HUES64 (cell line): ENCODE results near the gene CNBP.
"Not testable (repeated sequence)": the region's sequence is repeated elsewhere in the genome, so short reads cannot be mapped to it uniquely, and the experiment has no call there.

ENCODE experiments used
- H3K27ac ChIP-seq: 2 replicates; pipeline ENCODE4 v1.7.0; 2013; ENCODE audit warnings: low read depth, low read length, inconsistent platforms
- H3K27me3 ChIP-seq: 2 replicates; pipeline ENCODE4 v1.6.1; 2013; ENCODE audit warnings: mild to moderate bottlenecking, low read length; ENCODE audit not compliant: insufficient read depth
- H3K36me3 ChIP-seq: 2 replicates; pipeline ENCODE4 v1.6.1; 2013; ENCODE audit warnings: mild to moderate bottlenecking, low read length; ENCODE audit not compliant: insufficient read depth
- H3K4me1 ChIP-seq: 2 replicates; pipeline ENCODE4 v1.6.1; 2013; ENCODE audit warnings: mild to moderate bottlenecking, low read length, moderate library complexity; ENCODE audit not compliant: insufficient read depth
- H3K4me3 ChIP-seq: 2 replicates; pipeline ENCODE4 v1.5.1; 2013; ENCODE audit warnings: mild to moderate bottlenecking, low read length, moderate library complexity
- H3K9ac ChIP-seq: 2 replicates; pipeline ENCODE4 v1.6.1; 2013; ENCODE audit warnings: mild to moderate bottlenecking, low read depth, low read length
- H3K9me3 ChIP-seq: 2 replicates; pipeline ENCODE4 v1.6.1; 2013; ENCODE audit warnings: low read depth, low read length; ENCODE audit not compliant: insufficient read depth
- whole genome bisulfite sequencing: fragments of 150-250, 120-280 bp; methylation state at CpG from one replicate; pipeline ENCODE4 v1.1.7; 2013; ENCODE audit warnings: missing lambda C conversion rate; 5-methylcytosine and 5-hydroxymethylcytosine counted together

The CNBP gene

DNA sequence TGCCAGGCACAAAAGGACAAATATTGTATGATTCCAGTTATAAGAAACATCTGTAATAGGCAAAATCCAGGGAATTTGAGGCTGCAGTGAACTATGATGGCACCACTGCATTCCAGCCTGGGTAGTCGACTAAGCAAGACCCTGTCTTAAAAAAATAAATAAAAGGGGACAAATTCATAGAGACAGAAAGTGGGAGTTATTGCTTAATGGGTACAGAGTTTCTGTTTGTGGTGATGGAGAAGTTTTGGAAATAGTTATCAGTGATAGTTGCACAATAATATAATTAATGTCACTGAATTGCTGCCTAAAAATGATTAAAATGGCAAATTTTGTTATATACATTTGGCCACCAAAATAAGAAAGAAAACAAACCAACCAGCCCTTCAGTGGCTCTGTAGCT lies 27.6 kb upstream of the CNBP start:
- no peaks in the 10 kb centered on the region for H3K4me1 ChIP-seq
- WGBS, result 92% methylated on average over 1 of the region's 1 CpG
- H3K4me3 ChIP-seq, result no peak overlapping the region
- H3K9me3 ChIP-seq, result no peaks in the 10 kb centered on the region
- H3K36me3 ChIP-seq, result no peaks in the 10 kb centered on the region
- H3K27me3 ChIP-seq, result no peaks in the 10 kb centered on the region
- no peak overlapping the region for H3K27ac ChIP-seq
- H3K9ac ChIP-seq, result no peak overlapping the region

DNA sequence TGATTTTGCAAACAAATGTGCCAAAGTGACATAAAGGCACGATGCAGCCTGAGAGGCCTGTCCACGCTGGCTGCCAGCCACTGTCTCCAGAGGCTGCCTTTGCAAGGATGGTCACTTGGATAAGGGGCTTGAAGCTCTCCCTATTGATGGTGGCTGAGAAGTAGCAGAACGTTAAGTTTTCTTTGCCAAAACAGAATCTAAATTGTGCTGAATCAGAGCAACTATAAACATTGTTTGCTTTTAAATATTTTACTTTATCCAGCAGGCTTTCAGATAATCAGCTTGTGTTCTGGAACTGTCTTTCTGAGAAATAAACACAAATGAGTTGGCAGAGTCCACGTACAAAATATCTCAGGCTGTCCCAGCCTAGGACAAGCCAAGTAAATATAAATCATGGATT lies 23.8 kb upstream of the CNBP start:
- Histone ChIP-seq H3K4me3 (no peak overlapping the region), H3K27me3 (no peaks in the 10 kb centered on the region), H3K4me1 (no peaks in the 10 kb centered on the region), H3K27ac (no peak overlapping the region), H3K9ac (no peak overlapping the region), H3K9me3 (no peaks in the 10 kb centered on the region), H3K36me3 (no peaks in the 10 kb centered on the region)
- 90% methylated on average over 4 of the region's 4 CpGs for WGBS

GRCh38 chr3:129205109-129205832 lies 21.6 kb upstream of the CNBP start:
- Histone ChIP-seq H3K9ac (no peak overlapping the region), H3K4me1 (no peaks in the 10 kb centered on the region), H3K27me3 (no peaks in the 10 kb centered on the region), H3K9me3 (no peaks in the 10 kb centered on the region), H3K4me3 (no peak overlapping the region), H3K36me3 (no peaks in the 10 kb centered on the region), H3K27ac (no peak overlapping the region)
- WGBS, result 93% methylated on average over 8 of the region's 8 CpGs

GRCh38 chr3:129204473-129204872 lies 20.8 kb upstream of the CNBP start:
- H3K27me3 ChIP-seq, result no peaks in the 10 kb centered on the region
- H3K27ac ChIP-seq, result no peak overlapping the region
- WGBS, result 88% methylated on average over 1 of the region's 2 CpGs
- H3K9me3 ChIP-seq, result no peaks in the 10 kb centered on the region
- no peaks in the 10 kb centered on the region for H3K36me3 ChIP-seq
- H3K4me3 ChIP-seq, result no peak overlapping the region
- H3K4me1 ChIP-seq, result no peaks in the 10 kb centered on the region
- no peak overlapping the region for H3K9ac ChIP-seq

GRCh38 chr3:129199366-129199765 lies 15.7 kb upstream of the CNBP start:
- no peaks in the 10 kb centered on the region for H3K27me3 ChIP-seq
- WGBS, result 98% methylated on average over 8 of the region's 8 CpGs
- no peaks in the 10 kb centered on the region for H3K9me3 ChIP-seq
- H3K9ac ChIP-seq, result no peak overlapping the region
- no peak overlapping the region for H3K4me3 ChIP-seq
- H3K4me1 ChIP-seq, result no peaks in the 10 kb centered on the region
- no peaks in the 10 kb centered on the region for H3K36me3 ChIP-seq
- H3K27ac ChIP-seq, result no peak overlapping the region

DNA sequence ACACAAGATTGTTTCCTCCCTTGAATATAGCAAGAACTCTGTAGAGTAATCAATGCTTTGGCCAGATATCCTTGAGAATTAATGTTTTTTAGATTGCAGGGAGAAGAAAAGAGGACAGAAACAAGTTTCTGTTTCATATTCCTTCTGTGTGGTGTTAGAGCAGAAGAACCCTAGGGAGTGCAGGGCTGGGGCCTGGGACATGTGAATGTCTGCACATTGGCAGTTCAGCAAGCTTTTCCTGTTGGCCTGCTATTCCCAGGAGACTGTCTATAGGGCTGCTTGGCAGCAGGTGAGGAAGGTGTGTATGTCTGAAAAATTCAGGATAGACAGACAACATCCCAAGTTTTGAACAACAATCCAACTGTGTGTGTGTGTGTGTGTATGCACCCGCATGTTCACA lies 13.6 kb upstream of the CNBP start:
- no CpG with 5 or more reads among the region's 1 CpG for WGBS
- Histone ChIP-seq H3K4me1 (no peaks in the 10 kb centered on the region), H3K4me3 (no peak overlapping the region), H3K9ac (no peak overlapping the region), H3K9me3 (no peaks in the 10 kb centered on the region), H3K27ac (no peak overlapping the region), H3K36me3 (no peaks in the 10 kb centered on the region), H3K27me3 (no peaks in the 10 kb centered on the region)

DNA sequence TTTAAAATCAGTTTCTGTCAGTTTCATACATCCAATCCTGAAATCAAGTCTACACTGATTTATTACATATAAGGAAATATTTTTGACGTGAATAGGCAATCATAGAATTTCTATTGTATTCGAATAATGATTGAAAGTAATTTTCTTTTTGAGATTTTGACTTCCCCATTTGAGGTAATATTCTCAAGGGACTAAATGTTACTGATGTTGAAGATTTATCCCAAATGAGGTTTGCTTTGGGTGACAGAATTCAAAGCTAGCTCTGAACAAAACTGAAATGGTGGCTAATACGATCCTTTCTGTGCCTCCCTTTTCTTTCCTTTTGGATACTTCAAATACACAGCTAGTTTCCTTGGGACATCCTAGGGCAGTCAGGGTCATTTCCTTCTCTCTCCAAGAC lies 12.9 kb upstream of the CNBP start:
- Histone ChIP-seq H3K4me3 (no peak overlapping the region), H3K4me1 (no peaks in the 10 kb centered on the region), H3K9me3 (no peaks in the 10 kb centered on the region), H3K36me3 (no peaks in the 10 kb centered on the region), H3K27me3 (no peaks in the 10 kb centered on the region), H3K9ac (no peak overlapping the region), H3K27ac (no peak overlapping the region)
- 91% methylated on average over 3 of the region's 3 CpGs for WGBS

- 80% methylated on average over 6 of the region's 6 CpGs for WGBS
- no peaks in the 10 kb centered on the region for H3K27me3 ChIP-seq
- H3K4me1 ChIP-seq, result no peaks in the 10 kb centered on the region
- no peak overlapping the region for H3K27ac ChIP-seq
- H3K4me3 ChIP-seq, result no peak overlapping the region
- H3K9ac ChIP-seq, result no peak overlapping the region
- no peaks in the 10 kb centered on the region for H3K9me3 ChIP-seq
- H3K36me3 ChIP-seq, result no peaks in the 10 kb centered on the region
Measured at GRCh38 chr3:129195731-129196256, 12.1 kb upstream of the CNBP start.

DNA sequence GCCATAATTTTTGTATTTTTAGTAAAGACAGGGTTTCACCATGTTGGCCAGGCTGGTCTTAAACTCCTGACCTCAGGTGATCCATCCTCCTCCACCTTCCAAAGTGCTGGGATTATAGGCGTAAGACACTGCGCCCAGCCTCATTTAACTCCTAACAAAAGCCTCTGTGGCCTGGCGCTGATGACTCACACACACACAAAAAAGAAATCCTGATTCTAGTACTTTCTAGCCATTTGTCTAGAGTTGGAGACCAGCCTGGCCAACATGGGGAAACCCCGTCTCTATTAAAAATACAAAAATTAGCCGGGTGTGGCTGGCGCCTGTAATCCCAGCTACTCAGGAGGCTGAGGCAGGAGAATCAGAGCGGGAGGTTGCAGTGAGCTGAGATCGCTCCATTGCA lies 6.1 kb upstream of the CNBP start:
- not testable (repeated sequence) for H3K27ac ChIP-seq, H3K36me3 ChIP-seq
- 94% methylated on average over 8 of the region's 8 CpGs for WGBS

GRCh38 chr3:129187857-129188256 lies 4.2 kb upstream of the CNBP start:
- Histone ChIP-seq H3K36me3 (no peaks in the 10 kb centered on the region), H3K4me3 (no peak overlapping the region), H3K9ac (no peak overlapping the region), H3K27me3 (no peaks in the 10 kb centered on the region), H3K4me1 (0 out of 2 replicates have a peak, but pooled peaks cover 3% of the 10 kb centered on the region), H3K27ac (no peak overlapping the region), H3K9me3 (no peaks in the 10 kb centered on the region)
- 93% methylated on average over 1 of the region's 1 CpG for WGBS

More for the DNA sequence above, 6.1 kb upstream of the CNBP start:
- H3K4me1 ChIP-seq, H3K4me3 ChIP-seq, H3K9ac ChIP-seq, H3K27me3 ChIP-seq, H3K9me3 ChIP-seq: not testable (repeated sequence)

DNA sequence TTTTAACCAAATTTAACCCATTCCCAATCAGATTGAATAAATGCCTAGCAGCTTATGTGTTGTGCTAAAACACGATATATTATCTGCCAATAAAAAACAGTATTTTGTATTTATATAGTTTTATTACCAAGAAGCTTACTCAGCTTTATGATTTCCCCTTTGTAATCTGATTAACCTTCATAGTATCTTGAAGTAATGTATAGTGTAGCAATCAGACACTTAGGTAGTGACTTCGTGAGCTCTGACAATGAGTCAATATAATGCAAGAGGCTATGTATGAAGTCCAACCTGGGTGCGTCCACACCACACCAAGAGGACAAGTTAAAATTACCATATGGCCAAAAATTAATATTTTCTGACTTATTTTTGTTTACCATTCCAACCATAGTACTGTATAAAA lies 2.1 kb upstream of the CNBP start:
- WGBS, result 94% methylated on average over 2 of the region's 3 CpGs
- no peak overlapping the region for H3K9ac ChIP-seq
- H3K4me1 ChIP-seq, result peaks cover 7% of the 10 kb centered on the region
- H3K36me3 ChIP-seq, result peaks cover under 1% of the 10 kb centered on the region; the same call in 1 of the 2 replicates
- no peak overlapping the region for H3K4me3 ChIP-seq
- no peak overlapping the region for H3K27ac ChIP-seq
- no peaks in the 10 kb centered on the region for H3K27me3 ChIP-seq
- H3K9me3 ChIP-seq, result no peaks in the 10 kb centered on the region
